H9 (cell line): ENCODE measurements around the gene DMXL1. TPM values are rescaled to one million over a fixed set of nuclear protein-coding genes. Genes with fewer than 3 reads are reported as not detected.

Experiments used
- DNase-seq: peaks from one replicate; pipeline ENCODE4 v3.0.0-alpha.2; 2017
- H2AFZ ChIP-seq: one replicate; pipeline ENCODE4 v1.6.1; 2013; ENCODE audit warnings: mild to moderate bottlenecking, low read length, control low read depth, moderate library complexity
- H2AK5ac ChIP-seq: 2 replicates; pipeline ENCODE4 v1.6.1; 2013; ENCODE audit warnings: low read length, control low read depth, mixed read lengths; ENCODE audit not compliant: insufficient read length
- H2BK120ac ChIP-seq: one replicate; pipeline ENCODE4 v1.6.1; 2013; ENCODE audit warnings: low read depth, mild to moderate bottlenecking, low read length, control low read depth, inconsistent platforms; ENCODE audit not compliant: poor library complexity, severe bottlenecking
- H2BK12ac ChIP-seq: 2 replicates; pipeline ENCODE4 v1.6.1; 2013; ENCODE audit warnings: low read length, control low read depth, mixed read lengths, low read depth; ENCODE audit not compliant: insufficient read length
- H2BK15ac ChIP-seq: 2 replicates; pipeline ENCODE4 v1.6.1; 2013; ENCODE audit warnings: low read depth, low read length, control low read depth
- H2BK20ac ChIP-seq: one replicate; pipeline ENCODE4 v1.6.1; 2013; ENCODE audit warnings: low read depth, mild to moderate bottlenecking, low read length, control low read depth, inconsistent platforms; ENCODE audit not compliant: poor library complexity, severe bottlenecking
- H2BK5ac ChIP-seq: 2 replicates; pipeline ENCODE4 v1.6.1; 2013; ENCODE audit warnings: low read length, control low read depth, mixed read lengths; ENCODE audit not compliant: insufficient read length
- H3K14ac ChIP-seq: 2 replicates; pipeline ENCODE4 v1.6.1; 2013; ENCODE audit warnings: low read length, control low read depth; ENCODE audit not compliant: insufficient read depth
- H3K18ac ChIP-seq: 2 replicates; pipeline ENCODE4 v1.6.1; 2013; ENCODE audit warnings: low read depth, mild to moderate bottlenecking, mixed read lengths, low read length, control low read depth; ENCODE audit not compliant: insufficient read length
- H3K23ac ChIP-seq: 2 replicates; pipeline ENCODE4 v1.6.1; 2013; ENCODE audit warnings: low read length, control low read depth, mixed read lengths, low read depth; ENCODE audit not compliant: insufficient read length
- H3K23me2 ChIP-seq: 2 replicates; pipeline ENCODE4 v1.6.1; 2013; ENCODE audit warnings: low read depth, mild to moderate bottlenecking, mixed read lengths, low read length, control low read depth; ENCODE audit not compliant: insufficient read length, poor library complexity, severe bottlenecking
- H3K27ac ChIP-seq: 2 replicates; pipeline ENCODE4 v1.5.1; 2013; ENCODE audit warnings: low read length, control low read depth, mixed read lengths, low read depth; ENCODE audit not compliant: insufficient read length
- H3K27me3 ChIP-seq: 2 replicates; pipeline ENCODE4 v1.6.1; 2013; ENCODE audit warnings: low read length, control low read depth, inconsistent platforms; ENCODE audit not compliant: insufficient read depth
- H3K4ac ChIP-seq: 2 replicates; pipeline ENCODE4 v1.6.1; 2013; ENCODE audit warnings: low read depth, mild to moderate bottlenecking, control low read depth, inconsistent platforms, low read length, moderate library complexity
- H3K4me1 ChIP-seq: 2 replicates; pipeline ENCODE4 v1.6.1; 2013; ENCODE audit warnings: low read length, control low read depth, inconsistent platforms; ENCODE audit not compliant: insufficient read depth
- H3K4me2 ChIP-seq: 2 replicates; pipeline ENCODE4 v1.6.1; 2013; ENCODE audit warnings: low read length, control low read depth, mixed read lengths; ENCODE audit not compliant: insufficient read length, insufficient read depth
- H3K56ac ChIP-seq: 2 replicates; pipeline ENCODE4 v1.6.1; 2013; ENCODE audit warnings: low read depth, mild to moderate bottlenecking, mixed read lengths, low read length, control low read depth; ENCODE audit not compliant: insufficient read length
- H3K79me1 ChIP-seq: 2 replicates; pipeline ENCODE4 v1.6.1; 2013; ENCODE audit warnings: low read depth, mild to moderate bottlenecking, moderate library complexity, low read length, control low read depth, inconsistent platforms; ENCODE audit not compliant: insufficient read depth, poor library complexity, severe bottlenecking
- H3K79me2 ChIP-seq: 2 replicates; pipeline ENCODE4 v1.6.1; 2013; ENCODE audit warnings: low read length, control low read depth, inconsistent platforms; ENCODE audit not compliant: insufficient read depth
- H3K9ac ChIP-seq: 2 replicates; pipeline ENCODE4 v1.6.1; 2013; ENCODE audit warnings: low read length, control low read depth, mixed read lengths; ENCODE audit not compliant: insufficient read length; ENCODE audit errors: extremely low read depth
- H3K9me3 ChIP-seq: one replicate; pipeline ENCODE4 v1.6.1; 2013; ENCODE audit warnings: low read depth, low read length, inconsistent platforms; ENCODE audit not compliant: control insufficient read depth
- H3T11ph ChIP-seq: one replicate; pipeline ENCODE4 v1.6.1; 2013; ENCODE audit warnings: mild to moderate bottlenecking, low read length, control low read depth, inconsistent platforms
- H4K20me1 ChIP-seq: one replicate; pipeline ENCODE4 v1.6.1; 2013; ENCODE audit not compliant: control insufficient read depth, insufficient read length, insufficient read depth
- H4K5ac ChIP-seq: 2 replicates; pipeline ENCODE4 v1.6.1; 2013; ENCODE audit warnings: low read depth, mild to moderate bottlenecking, mixed read lengths, low read length, control low read depth; ENCODE audit not compliant: insufficient read length
- H4K8ac ChIP-seq: replicated peaks from 2 replicates; pipeline ENCODE4 v1.6.1; 2013; ENCODE audit warnings: low read length, control low read depth, mixed read lengths, low read depth; ENCODE audit not compliant: insufficient read length
- H4K91ac ChIP-seq: 2 replicates; pipeline ENCODE4 v1.6.1; 2013; ENCODE audit warnings: low read depth, mild to moderate bottlenecking, moderate library complexity, mixed read lengths, low read length, control low read depth; ENCODE audit not compliant: insufficient read length
- H3K27ac Mint-ChIP-seq, 3 experiments: 2 replicates in 2 of 3; 3 replicates in 1 of 3; pipeline ENCODE4 v1.8.0; 2020 to 2021; ENCODE audit warnings: mixed read lengths in 3 of 3, mild to moderate bottlenecking in 1 of 3, moderate library complexity in 1 of 3
- H3K27me3 Mint-ChIP-seq: 2 replicates; pipeline ENCODE4 v1.8.0; 2021; ENCODE audit warnings: low read depth, mild to moderate bottlenecking, moderate library complexity, mixed read lengths
- H3K36me3 Mint-ChIP-seq, 3 experiments: 2 replicates in 2 of 3; 3 replicates in 1 of 3; pipeline ENCODE4 v1.8.0; 2020 to 2021; ENCODE audit warnings: low read depth in 3 of 3, mixed read lengths in 3 of 3; ENCODE audit not compliant: insufficient read depth in 1 of 3
- H3K4me1 Mint-ChIP-seq, 2 experiments: 2 replicates each; pipeline ENCODE4 v1.8.0; 2020; ENCODE audit warnings: mixed read lengths in 2 of 2
- H3K4me3 Mint-ChIP-seq, 2 experiments: 2 replicates in 1 of 2; 3 replicates in 1 of 2; pipeline ENCODE4 v1.8.0; 2020 to 2021; ENCODE audit warnings: mild to moderate bottlenecking in 2 of 2, mixed read lengths in 2 of 2, moderate library complexity in 1 of 2
- H3K9me3 Mint-ChIP-seq, 2 experiments: 2 replicates in 1 of 2; 3 replicates in 1 of 2; pipeline ENCODE4 v1.8.0; 2020; ENCODE audit warnings: mild to moderate bottlenecking in 2 of 2, mixed read lengths in 2 of 2, moderate library complexity in 1 of 2
- WGBS: extraction: QIAGEN DNeasy Blood & Tissue Kit; methylation state at CpG from one replicate; pipeline ENCODE4 v1.1.7; 2013; ENCODE audit warnings: missing lambda C conversion rate, low lambda C conversion rate, mixed read lengths; ENCODE audit not compliant: insufficient read length; ENCODE audit errors: extremely low coverage; 5-methylcytosine and 5-hydroxymethylcytosine counted together
- total RNA-seq: library from RNA; stranded (reverse); gene quantifications from 2 replicates; pipeline ENCODE4 v1.2.1, GENCODE V29; 2021
- TF ChIP-seq, protein P1 (sequence below): fragments of 200-600 bp; sonication (generic); conservative IDR thresholded peaks from 3 replicates; pipeline ENCODE4 v1.8.0; 2021; ENCODE audit warnings: antibody characterized with exemption, mild to moderate bottlenecking

Gene DMXL1
- total RNA-seq, 1 experiment from 2014 or later = 63.5 TPM

DNA sequence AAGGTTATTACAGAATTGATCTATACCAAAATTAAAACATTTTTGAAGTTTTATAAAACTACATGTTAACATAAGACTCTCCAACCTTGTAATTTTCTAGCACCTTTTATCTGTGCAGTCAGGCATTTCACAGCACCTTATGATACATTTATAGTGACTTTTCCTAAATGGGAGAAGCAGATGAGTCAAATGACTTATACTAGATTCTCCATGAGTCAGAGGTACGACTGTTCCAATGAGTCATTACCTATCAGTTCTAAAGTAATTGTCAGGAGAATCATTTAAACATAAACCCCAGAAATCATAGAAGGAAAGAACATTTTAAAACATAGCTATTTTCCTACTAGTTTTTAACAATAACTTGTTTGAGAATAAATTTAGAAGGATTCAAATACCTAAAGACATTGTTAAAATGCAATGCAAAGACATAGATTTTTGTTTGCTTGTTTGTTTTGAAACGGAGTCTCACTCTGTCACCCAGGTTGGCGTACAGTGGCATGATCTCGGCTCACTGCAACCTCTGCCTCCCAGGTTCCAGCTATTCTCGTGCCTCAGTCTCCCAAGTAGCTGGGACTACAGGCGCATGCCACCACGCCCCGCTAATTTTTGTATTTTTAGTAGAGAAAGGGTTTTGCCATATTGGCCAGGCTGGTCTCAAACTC is 34.7 kb upstream of the DMXL1 start:
- no peaks in the 10 kb centered on the region for H3K23me2 ChIP-seq
- no peak overlapping the region for H3K18ac ChIP-seq
- no peak overlapping the region for H3K23ac ChIP-seq
- H3K56ac ChIP-seq = no peak overlapping the region
- H4K5ac ChIP-seq = no peak overlapping the region
- no peak overlapping the region for H3K27ac ChIP-seq
- H4K20me1 ChIP-seq = no peaks in the 10 kb centered on the region
- H2BK5ac ChIP-seq = no peak overlapping the region
- H3K79me2 ChIP-seq = no peaks in the 10 kb centered on the region
- TF ChIP-seq, protein P1, sequence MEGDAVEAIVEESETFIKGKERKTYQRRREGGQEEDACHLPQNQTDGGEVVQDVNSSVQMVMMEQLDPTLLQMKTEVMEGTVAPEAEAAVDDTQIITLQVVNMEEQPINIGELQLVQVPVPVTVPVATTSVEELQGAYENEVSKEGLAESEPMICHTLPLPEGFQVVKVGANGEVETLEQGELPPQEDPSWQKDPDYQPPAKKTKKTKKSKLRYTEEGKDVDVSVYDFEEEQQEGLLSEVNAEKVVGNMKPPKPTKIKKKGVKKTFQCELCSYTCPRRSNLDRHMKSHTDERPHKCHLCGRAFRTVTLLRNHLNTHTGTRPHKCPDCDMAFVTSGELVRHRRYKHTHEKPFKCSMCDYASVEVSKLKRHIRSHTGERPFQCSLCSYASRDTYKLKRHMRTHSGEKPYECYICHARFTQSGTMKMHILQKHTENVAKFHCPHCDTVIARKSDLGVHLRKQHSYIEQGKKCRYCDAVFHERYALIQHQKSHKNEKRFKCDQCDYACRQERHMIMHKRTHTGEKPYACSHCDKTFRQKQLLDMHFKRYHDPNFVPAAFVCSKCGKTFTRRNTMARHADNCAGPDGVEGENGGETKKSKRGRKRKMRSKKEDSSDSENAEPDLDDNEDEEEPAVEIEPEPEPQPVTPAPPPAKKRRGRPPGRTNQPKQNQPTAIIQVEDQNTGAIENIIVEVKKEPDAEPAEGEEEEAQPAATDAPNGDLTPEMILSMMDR = no peak
- no peak overlapping the region for H3T11ph ChIP-seq
- H3K9me3 ChIP-seq = no peaks in the 10 kb centered on the region
- Mint-ChIP-seq H3K36me3 (no peaks in the 10 kb centered on the region), H3K4me3 (no peak overlapping the region), H3K9me3 (no peaks in the 10 kb centered on the region), H3K4me1 (peaks cover 19 to 20% of the 10 kb centered on the region in 2 experiments), H3K27me3 (no peaks in the 10 kb centered on the region), H3K27ac (no peak overlapping the region)
- no peak overlapping the region for H4K8ac ChIP-seq
- no peak overlapping the region for H2AFZ ChIP-seq
- H3K79me1 ChIP-seq = no peaks in the 10 kb centered on the region
- H2AK5ac ChIP-seq = no peak overlapping the region
- H2BK12ac ChIP-seq = no peak overlapping the region
- H2BK15ac ChIP-seq = no peak overlapping the region
- WGBS = no CpG with 5 or more reads among the region's 8 CpGs
- H2BK120ac ChIP-seq = no peak overlapping the region
- no peaks in the 10 kb centered on the region for H3K27me3 ChIP-seq
- no peak overlapping the region for H3K9ac ChIP-seq
- DNase-seq = no peak
- no peak overlapping the region for H4K91ac ChIP-seq
- H2BK20ac ChIP-seq = no peak overlapping the region
- H3K14ac ChIP-seq = no peak overlapping the region
- no peak overlapping the region for H3K4me2 ChIP-seq
- peaks cover 3% of the 10 kb centered on the region; the same call in 1 of the 2 replicates for H3K4me1 ChIP-seq
- H3K4ac ChIP-seq = no peak overlapping the region
